Keratinocyte (primary cell): ENCODE results near the gene NAP1L1. TPM values are rescaled to one million over a fixed set of nuclear protein-coding genes. Genes with fewer than 3 reads are reported as not detected.

ENCODE experiments used
- DNase-seq: peaks from one replicate; pipeline ENCODE4 v3.0.0-alpha.2; 2011; ENCODE audit warnings: low read depth, missing footprints, low spot score
- FAIRE-seq: peaks from 2 replicates; lab custom pipeline; 2011; peaks lifted over from hg19 to GRCh38; lab: Jason Lieb, UNC
- H2AFZ ChIP-seq: 2 replicates; pipeline ENCODE4 v1.6.0; 2012; ENCODE audit warnings: low read length, control low read depth, inconsistent platforms; ENCODE audit not compliant: control insufficient read depth
- H3K27ac ChIP-seq: 2 replicates; pipeline ENCODE4 v1.5.1; 2011; ENCODE audit warnings: low read length; ENCODE audit not compliant: control insufficient read depth, insufficient read depth
- H3K27me3 ChIP-seq: 3 replicates; pipeline ENCODE4 v1.6.0; 2011; ENCODE audit warnings: low read length; ENCODE audit not compliant: control insufficient read depth, insufficient read depth; ENCODE audit errors: extremely low read depth
- H3K36me3 ChIP-seq, 2 experiments: 2 replicates in 1 of 2; 3 replicates in 1 of 2; pipeline ENCODE4 v1.5.1; 2011; ENCODE audit warnings: low read length in 2 of 2, mild to moderate bottlenecking in 1 of 2; ENCODE audit not compliant: control insufficient read depth in 2 of 2, insufficient read depth in 2 of 2; ENCODE audit errors: extremely low read depth in 1 of 2
- H3K4me1 ChIP-seq: 3 replicates; pipeline ENCODE4 v1.5.1; 2011; ENCODE audit warnings: low read length; ENCODE audit not compliant: control insufficient read depth, insufficient read depth; ENCODE audit errors: extremely low read depth
- H3K4me2 ChIP-seq: 3 replicates; pipeline ENCODE4 v1.6.0; 2011; ENCODE audit warnings: low read depth, low read length; ENCODE audit not compliant: control insufficient read depth, insufficient read depth; ENCODE audit errors: extremely low read depth
- H3K4me3 ChIP-seq, 3 experiments: fragments of 200-600 bp in 1 of 3; sonication (generic) in 1 of 3; 2 replicates in 2 of 3; 3 replicates in 1 of 3; pipeline ENCODE4 v1.5.1; 2011 to 2016; ENCODE audit warnings: low read length in 3 of 3, mild to moderate bottlenecking in 3 of 3, control low read depth in 2 of 3, inconsistent platforms in 1 of 3, low read depth in 1 of 3, mixed read lengths in 1 of 3, mixed run types in 1 of 3, moderate library complexity in 1 of 3; ENCODE audit not compliant: control insufficient read depth in 2 of 3, insufficient read depth in 2 of 3; ENCODE audit errors: extremely low read depth in 1 of 3
- H3K79me2 ChIP-seq: 2 replicates; pipeline ENCODE4 v1.6.0; 2012; ENCODE audit warnings: low read length; ENCODE audit not compliant: control insufficient read depth, insufficient read depth
- H3K9ac ChIP-seq: 3 replicates; pipeline ENCODE4 v1.6.0; 2011; ENCODE audit warnings: low read length; ENCODE audit not compliant: control insufficient read depth, insufficient read depth; ENCODE audit errors: extremely low read depth
- H3K9me1 ChIP-seq: 3 replicates; pipeline ENCODE4 v1.6.0; 2011; ENCODE audit warnings: low read length; ENCODE audit not compliant: control insufficient read depth, insufficient read depth; ENCODE audit errors: extremely low read depth
- H3K9me3 ChIP-seq: 2 replicates; pipeline ENCODE4 v1.5.1; 2012; ENCODE audit warnings: low read depth, low read length; ENCODE audit not compliant: control insufficient read depth
- H4K20me1 ChIP-seq: 3 replicates; pipeline ENCODE4 v1.6.0; 2011; ENCODE audit warnings: low read length; ENCODE audit not compliant: control insufficient read depth, insufficient read depth; ENCODE audit errors: extremely low read depth
- CTCF ChIP-seq, 3 experiments: IDR thresholded peaks in 1 of 3; conservative IDR thresholded peaks in 1 of 3; optimal IDR thresholded peaks in 1 of 3; 2 replicates in 2 of 3; 3 replicates in 1 of 3; pipeline versions ENCODE3 to v1.5.1; 2011; ENCODE audit warnings: low read length in 3 of 3, mild to moderate bottlenecking in 3 of 3, moderate library complexity in 2 of 3, control low read depth in 1 of 3, inconsistent platforms in 1 of 3; ENCODE audit not compliant: insufficient read depth in 2 of 3; ENCODE audit errors: extremely low read depth in 1 of 3
- EZH2 ChIP-seq: IDR thresholded peaks from one replicate; pipeline ENCODE4 v1.6.1; 2012; ENCODE audit warnings: inconsistent platforms, mild to moderate bottlenecking, low read length, moderate library complexity
- dilution Hi-C: fragments of 300-500 bp; cut with MboI; formaldehyde crosslinking; loops from one replicate; pipeline ENCODE4 v1.7.0; 2020; ENCODE audit warnings: low sequenced_read_pairs; ENCODE audit not compliant: extremely low pct_ligation_motif_present
- polyA plus RNA-seq, 5 experiments: library from polyadenylated mRNA; depleted of rRNA in 3 of 5; stranded (reverse) in 3 of 5; stranded (forward) in 1 of 5; unstranded in 1 of 5; fragments of >200 nt; gene quantifications; 1 replicate in 1 of 5; 2 replicates in 3 of 5; 3 replicates in 1 of 5; pipeline versions ENCODE4 v1.2.1 to v1.2.3, GENCODE V29; 2011 to 2012; ENCODE audit warnings: missing spikeins in 2 of 5, low read depth in 1 of 5, low replicate concordance in 1 of 5

Gene NAP1L1
- polyA plus RNA-seq, 1 donor (not counting 4 experiments of a cell fraction or from before 2014, with no cell fraction given), result 384 TPM

- no peaks in the 10 kb centered on the region for H3K36me3 ChIP-seq
- no peaks in the 10 kb centered on the region for H3K79me2 ChIP-seq
- peaks cover 55% of the 10 kb centered on the region for H3K4me1 ChIP-seq
- H3K4me3 ChIP-seq, result no peak overlapping the region
- DNase-seq (no peak), FAIRE-seq (peak; percentile 78)
- H3K27me3 ChIP-seq, result no peaks in the 10 kb centered on the region
- no peaks in the 10 kb centered on the region for H4K20me1 ChIP-seq
- H3K4me2 ChIP-seq, result peak overlapping the region; percentile 47
- dilution Hi-C loops, result no loop called here
- no peaks in the 10 kb centered on the region for H3K9me3 ChIP-seq
- peak overlapping the region; percentile 57 for H3K27ac ChIP-seq
- H2AFZ ChIP-seq, result no peak overlapping the region
- H3K9ac ChIP-seq, result no peak overlapping the region
- TF ChIP-seq CTCF (optimal IDR thresholded peaks at IDR 0.05 in 1 of 3, IDR thresholded peaks at IDR 0.05 in 1 of 3, conservative IDR thresholded peaks at IDR 0.05 in 1 of 3; ENCODE audit: extremely low read depth in 1 of 3, insufficient read depth in 2 of 3, low read length in 3 of 3) (no peak), EZH2 (no peak)
- no peaks in the 10 kb centered on the region for H3K9me1 ChIP-seq
Measured at GRCh38 chr12:75996861-75997447, 87.5 kb downstream of the NAP1L1 start.

- no peaks in the 10 kb centered on the region for H3K9me3 ChIP-seq
- H3K27me3 ChIP-seq, result no peaks in the 10 kb centered on the region
- TF ChIP-seq CTCF (optimal IDR thresholded peaks at IDR 0.05 in 1 of 3, IDR thresholded peaks at IDR 0.05 in 1 of 3, conservative IDR thresholded peaks at IDR 0.05 in 1 of 3; ENCODE audit: extremely low read depth in 1 of 3, insufficient read depth in 2 of 3, low read length in 3 of 3) (no peak), EZH2 (no peak)
- no peak for DNase-seq
- H3K9ac ChIP-seq, result no peak overlapping the region
- no peak for FAIRE-seq
- peaks cover 50% of the 10 kb centered on the region for H3K4me1 ChIP-seq
- no peak overlapping the region for H2AFZ ChIP-seq
- H3K4me3 ChIP-seq, result no peak overlapping the region
- dilution Hi-C loops, result no loop called here
- no peaks in the 10 kb centered on the region for H3K36me3 ChIP-seq
- H3K4me2 ChIP-seq, result no peak overlapping the region
- H3K27ac ChIP-seq, result no peak overlapping the region
- H3K79me2 ChIP-seq, result no peaks in the 10 kb centered on the region
- H4K20me1 ChIP-seq, result no peaks in the 10 kb centered on the region
- H3K9me1 ChIP-seq, result no peaks in the 10 kb centered on the region
Measured at GRCh38 chr12:75995691-75996090, 88.8 kb downstream of the NAP1L1 start.
